ENCODE results near the gene APBB2. TPM values are rescaled to one million over a fixed set of nuclear protein-coding genes. Genes with fewer than 3 reads are reported as not detected.
"Not testable (repeated sequence)": the region's sequence is repeated elsewhere in the genome, so short reads cannot be mapped to it uniquely, and the experiment has no call there.

APBB2 gene
- total RNA-seq, 1 experiment from 2014 or later = 14.4 TPM

DNA sequence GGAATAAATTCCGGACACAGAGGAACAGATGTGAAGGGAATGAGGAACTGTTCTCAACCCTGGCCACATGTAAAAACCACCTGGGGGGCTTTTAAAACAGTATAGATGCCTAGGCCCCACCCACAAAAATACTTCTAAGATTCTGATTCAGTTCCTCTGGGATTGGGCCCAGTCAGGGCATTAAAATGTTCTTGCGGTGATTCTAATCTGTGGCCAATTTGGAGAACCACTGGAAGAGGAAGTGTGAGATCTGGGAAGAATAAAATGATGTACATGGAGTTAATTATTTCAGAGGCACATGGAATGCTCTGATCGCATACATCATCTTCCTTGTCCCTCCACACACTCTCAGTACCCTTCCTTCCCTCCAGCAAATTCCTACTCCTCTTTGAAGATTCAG is 192.2 kb downstream of the APBB2 start:
- DNase-seq (ENCODE audit: low spot score) = no peak

DNA sequence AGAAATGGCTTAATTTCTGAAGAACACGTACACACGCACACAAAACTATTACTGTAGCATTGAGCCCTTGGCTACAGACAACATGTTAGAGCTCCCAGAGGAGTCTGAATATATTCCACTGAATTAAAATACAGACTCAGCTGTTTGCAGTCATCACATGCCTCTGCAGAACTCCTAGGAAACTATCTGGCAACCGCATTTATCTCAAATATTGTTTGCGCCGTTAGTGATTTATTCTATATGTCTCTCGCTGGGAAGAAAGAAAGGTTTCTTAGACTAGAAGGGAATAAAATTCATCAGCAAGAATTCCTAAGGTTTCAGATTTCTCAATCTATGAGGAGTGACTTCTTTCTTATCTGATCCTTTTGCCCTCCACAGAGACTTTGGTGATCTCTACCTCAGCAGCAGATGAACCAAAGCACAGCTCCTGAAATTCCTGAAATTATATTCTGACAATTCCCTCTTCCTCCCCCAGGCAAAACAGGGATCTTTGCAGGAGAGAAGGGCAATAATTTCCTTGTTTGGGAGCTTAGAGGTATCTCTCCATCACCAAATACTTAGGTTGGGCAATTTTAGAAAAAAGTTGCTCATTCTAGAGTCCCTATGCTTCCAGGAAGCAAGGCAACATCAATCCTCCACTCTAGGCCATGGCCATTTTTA is 199.2 kb downstream of the APBB2 start:
- DNase-seq (ENCODE audit: low spot score) = no peak

DNA sequence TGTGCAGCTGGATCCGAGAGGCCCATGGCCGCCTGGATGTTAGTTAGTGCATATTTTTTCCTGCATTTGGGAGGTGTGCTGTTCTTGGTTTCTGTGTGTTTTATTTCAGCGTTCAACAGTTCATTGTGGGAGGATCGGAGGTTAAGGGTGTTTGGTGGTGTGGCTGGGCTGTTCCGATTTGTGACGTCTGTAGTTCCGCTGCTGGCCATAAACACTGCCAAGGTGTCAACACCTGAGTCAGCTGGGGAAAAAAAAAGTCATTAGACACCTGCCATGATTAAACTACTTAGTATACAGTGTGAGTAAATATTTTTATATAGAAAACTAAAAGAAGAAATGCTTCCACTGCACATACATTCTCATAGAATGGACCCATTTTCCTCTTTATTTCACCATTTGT is 200.2 kb downstream of the APBB2 start:
- DNase-seq (ENCODE audit: low spot score) = no peak

DNA sequence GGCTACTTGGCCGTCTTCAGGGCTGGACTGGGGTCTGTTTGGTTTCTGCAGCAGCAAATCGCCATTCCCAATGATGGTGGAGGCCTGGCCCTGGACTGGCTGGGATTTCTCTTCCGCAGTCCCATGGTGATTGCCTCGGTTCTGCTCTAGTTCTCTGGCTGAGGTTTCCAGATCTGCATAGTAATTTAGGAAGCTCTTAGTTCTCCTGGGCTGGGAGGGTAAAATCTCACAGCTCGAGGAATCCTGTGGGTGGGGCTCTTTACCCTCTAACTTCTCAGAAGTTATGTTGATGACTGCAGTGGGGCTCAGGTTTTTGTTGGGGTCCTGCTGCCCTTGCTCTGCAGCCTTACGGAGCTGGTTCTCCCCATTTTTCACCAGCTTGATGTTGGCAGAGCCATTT is 200.6 kb downstream of the APBB2 start:
- DNase-seq (ENCODE audit: low spot score) = no peak

DNA sequence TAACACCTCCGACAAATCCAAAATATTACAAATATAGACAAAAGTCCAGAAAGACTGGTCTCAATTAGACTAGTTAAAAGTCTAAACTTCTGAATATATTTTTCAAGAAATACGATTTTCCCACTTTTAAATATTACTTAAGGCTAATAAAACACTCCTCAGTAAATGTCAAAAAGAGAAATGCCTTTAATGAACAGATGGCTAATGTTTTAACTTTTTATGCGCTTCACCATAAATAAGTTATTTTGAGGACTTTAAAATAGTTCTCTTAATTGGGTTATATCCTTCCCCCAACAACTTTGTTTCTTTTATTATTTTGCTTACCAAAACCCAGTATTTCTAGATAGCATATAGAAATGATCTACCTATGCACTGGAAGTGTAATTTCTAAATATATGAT is 201.4 kb downstream of the APBB2 start:
- no peak for DNase-seq (ENCODE audit: low spot score)

DNA sequence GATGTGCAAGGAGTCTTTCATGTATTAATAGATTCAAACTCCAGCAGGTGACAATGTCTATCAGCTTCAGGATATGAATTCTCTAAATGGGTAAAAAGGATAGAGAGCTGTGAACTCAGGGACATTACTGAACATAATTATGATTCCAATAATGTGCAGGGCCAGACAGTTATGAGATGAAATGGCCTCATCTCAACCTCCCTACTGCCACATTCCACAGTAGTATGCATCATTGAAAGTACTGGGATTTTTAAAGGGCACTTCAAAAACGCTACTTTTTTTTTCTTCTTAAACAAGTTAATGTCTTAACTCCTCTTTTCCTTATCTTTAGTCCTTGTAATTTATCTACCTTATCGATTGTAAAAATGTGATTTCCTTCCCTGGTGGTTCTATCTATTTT is 202.0 kb downstream of the APBB2 start:
- DNase-seq (ENCODE audit: low spot score) = no peak

DNA sequence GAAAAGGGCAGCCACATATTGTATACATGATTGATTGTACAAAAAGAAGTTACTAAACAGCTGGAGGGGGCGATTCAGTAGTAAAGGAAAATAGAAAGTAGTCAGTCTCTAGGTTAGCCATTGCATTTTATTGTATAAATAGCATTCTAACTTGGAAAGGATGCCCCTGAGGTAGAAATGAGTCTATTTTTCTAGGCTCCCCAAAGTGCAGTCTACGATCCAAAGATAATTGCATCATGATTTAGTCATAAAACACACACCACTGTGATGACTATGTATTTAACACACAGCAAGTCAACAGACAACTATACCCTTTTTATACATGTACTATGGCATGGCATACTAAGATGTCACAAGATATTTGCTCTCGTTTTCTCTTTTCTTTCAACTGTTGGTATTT is 204.9 kb downstream of the APBB2 start:
- no peak for DNase-seq (ENCODE audit: low spot score)

DNA sequence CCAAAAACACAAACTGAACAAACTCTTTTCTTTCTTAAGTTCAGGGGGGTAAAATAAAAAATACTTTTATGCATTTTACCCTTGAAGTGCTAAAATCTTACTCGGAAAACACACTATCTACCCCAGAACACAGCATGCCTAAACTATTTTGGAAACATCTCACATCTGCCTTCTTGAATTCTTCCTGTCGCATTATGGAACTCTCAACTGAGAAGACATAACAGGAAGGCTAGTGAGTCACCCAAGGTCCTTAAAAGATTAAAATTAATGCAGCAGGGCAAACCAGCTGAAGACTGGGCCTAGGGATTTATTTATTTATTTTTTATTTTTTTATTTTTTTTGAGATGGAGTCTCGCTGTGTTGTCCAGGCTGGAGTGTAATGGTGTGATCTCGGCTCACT is 208.2 kb downstream of the APBB2 start:
- no peak for DNase-seq (ENCODE audit: low spot score)

DNA sequence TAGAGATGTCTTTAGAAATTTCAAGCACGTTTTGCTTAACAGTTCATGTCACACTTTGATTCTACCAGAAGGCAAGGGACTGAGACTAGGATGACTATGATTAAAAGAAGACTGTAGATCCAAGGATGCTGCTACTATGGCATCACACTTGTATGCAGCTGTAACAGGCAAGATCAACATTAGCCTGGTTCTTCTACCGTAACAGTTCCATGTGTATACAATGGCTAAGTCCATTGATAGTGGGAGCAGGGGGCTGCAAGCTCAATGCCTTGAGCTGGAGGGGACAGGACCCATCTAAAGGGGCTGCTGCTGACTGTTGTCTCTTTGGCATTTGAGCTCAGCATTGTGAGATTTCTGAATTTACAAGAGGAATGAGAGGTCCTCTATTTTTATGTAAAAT is 212.0 kb downstream of the APBB2 start:
- no peak for DNase-seq (ENCODE audit: low spot score)

DNA sequence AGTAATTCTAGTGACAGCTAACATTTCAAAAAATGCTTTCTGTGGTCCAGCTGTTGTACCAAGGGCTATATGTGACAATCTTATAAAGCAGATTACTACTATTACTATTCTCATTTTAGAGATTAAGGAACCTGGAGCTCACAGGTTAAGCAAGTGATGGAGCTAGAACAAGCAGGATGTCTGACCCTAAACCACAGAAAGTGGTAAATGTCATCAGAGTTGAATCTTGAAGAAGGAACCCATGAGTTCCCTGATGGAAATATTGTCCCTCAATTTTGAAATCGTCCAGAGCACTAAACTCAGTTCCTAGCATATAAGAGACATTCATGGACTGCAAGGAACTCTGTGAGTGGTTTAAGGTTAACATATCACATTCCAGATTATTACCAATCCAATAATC is 214.0 kb downstream of the APBB2 start:
- DNase-seq (ENCODE audit: low spot score) = no peak

DNA sequence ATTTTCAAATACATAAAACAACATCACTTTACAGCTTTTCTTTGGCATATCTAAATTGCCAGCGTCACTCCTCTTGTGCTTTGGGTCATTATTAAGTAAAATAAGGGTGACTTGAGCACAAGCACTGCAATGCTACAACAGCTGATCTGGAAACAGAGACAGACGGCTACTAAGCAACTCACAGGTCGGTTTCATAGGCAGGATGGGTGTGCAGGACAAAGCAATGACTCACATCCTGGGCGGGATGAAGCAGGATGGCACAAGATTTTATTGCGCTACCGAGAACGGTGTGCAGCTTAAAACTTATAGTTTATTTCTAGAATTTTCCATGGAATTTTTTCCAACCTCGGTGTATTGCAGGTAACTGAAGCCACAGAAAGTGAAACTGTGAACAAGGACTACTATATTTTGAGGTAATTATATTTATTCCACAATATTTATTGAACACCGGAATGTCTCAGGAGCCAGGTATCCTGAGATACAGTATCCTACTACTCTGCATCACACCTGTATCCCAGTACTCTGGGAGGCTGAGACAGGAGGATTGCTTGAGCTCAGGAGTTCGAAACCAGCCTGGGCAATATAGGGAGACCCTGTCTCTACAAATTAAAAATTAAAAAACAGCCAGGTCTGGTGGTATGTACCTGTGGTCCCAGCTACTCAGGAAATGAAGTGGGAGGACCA is 215.5 kb downstream of the APBB2 start:
- DNase-seq (ENCODE audit: low spot score) = peak; percentile 76

DNA sequence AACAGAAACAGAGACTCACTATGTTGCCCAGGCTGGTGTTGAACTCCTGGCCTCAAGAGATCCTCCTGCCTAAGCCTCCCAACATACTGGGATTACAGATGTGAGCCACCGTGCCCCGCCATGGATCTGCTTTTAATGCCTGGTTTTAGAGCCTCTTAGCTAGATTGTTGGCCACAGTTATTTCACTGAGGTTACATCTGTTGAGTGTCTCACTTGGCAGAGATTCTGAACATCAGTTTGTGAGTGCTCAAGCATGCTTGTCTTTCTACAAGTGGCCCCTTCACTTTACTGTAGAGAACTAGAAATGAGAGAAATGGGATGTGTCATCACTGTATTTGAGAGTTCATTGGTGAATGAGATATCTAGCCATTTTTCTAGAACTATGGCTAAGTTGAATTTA is 218.5 kb downstream of the APBB2 start:
- no peak for DNase-seq (ENCODE audit: low spot score)

DNA sequence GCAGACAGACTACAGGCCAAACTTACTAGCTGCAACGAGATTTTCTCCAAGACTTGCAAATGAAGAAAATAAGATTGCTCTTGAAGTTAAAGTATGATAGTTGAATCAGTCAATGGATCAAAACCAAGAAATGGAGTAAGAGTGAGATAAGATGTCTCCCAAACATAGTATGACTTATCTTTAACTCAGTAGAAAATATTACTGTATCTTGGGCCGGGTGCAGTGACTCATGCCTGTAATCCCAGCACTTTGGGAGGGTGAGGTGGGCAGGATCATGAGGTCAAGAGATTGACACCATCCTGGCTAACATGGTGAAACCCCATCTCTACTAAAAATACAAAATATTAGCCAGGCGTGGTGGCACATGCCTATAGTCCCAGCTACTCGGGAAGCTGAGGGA is 220.0 kb downstream of the APBB2 start:
- not testable (repeated sequence) for DNase-seq (ENCODE audit: low spot score)

DNA sequence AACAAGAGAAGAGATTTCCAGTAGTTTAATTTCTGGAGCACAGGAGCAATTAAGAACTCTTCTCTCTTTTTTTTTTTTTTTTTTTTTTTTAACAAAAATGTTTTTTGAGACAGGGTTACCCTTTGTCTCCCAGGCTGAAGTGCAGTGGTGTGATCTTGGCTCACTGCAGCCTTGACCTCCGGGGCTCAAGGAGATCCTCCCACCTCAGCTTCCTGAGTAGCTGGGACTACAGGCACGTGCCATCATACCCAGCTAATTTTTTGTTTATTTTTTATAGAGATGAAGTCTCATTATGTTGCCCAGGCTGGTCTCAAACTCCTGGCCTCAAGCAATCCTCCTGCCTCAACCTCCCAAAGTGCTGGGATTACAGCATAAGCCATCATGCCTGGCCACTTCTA is 221.0 kb downstream of the APBB2 start:
- DNase-seq (ENCODE audit: low spot score) = not testable (repeated sequence)

DNA sequence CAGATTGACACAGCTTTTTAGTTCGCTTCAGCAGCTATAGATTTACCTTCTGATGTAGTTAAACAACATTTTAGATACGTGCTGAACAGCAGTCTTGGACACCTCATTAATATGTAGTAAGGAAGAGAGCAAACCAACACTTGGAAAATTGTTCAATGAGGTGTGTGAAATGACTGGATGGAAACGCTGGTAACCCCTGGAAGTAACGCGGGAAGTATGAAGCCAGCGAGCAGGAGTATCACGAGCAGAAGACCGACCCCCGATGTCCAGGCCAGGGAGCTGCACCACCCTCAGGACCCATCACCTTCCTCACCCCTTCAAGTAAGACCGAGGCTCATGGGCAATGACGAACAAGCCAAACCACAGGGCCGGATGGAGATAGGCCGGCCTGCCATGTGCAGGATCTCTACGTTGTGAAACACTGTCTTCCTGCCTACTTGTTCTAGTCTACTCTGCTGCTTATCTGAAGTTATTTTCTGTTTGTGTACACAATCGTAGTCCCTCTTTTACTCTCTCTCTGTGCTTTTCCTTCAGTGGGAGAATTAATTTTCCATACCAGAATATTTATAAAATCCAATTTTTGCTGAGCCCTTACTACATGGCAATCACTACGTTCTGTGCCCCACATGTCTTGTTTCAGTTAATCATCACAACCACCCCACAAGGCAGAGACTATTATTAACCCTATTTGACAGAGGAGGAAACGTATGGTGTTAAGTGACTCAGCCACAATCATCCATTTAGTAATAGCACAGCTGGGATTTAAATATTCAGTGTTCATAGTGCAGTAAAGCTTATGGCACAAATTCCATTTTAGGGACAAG is 221.7 kb downstream of the APBB2 start:
- no peak for DNase-seq (ENCODE audit: low spot score)

DNA sequence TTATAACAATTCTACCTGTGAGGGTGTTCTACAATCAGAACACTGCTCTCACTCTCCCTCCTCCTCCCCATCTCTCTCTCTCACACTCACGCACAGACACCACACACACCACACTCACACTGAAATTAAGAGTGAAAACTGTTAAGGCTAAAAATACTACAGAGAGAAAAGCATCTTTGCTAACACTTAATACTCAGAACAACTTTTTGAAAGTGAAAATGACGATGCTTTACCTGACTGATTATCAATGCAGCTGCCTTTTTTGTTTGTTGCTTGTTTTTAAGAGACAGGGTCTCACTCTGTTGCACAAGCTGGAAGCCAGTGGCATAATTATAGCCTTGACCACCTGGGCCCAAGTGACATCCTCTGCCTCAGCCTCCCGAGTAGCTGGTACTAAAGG is 222.4 kb downstream of the APBB2 start:
- DNase-seq (ENCODE audit: low spot score) = no peak

DNA sequence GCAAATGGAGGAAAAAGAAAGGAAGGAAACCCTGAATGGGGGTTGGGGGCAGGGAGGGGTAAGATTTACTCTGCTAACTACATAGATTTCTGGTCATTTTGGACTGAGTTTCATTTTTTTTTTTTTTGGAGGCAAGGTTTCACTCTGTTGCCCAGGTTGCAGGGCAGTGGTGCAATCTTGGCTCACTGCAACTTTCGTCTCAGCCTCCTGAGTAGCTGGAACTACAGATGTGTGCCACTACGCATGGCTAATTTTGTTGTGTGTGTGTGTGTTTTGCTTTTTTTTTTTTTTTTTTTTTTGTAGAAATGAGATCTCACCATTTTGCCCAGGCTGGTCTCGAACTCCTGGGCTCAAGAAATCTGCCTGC is 223.5 kb downstream of the APBB2 start:
- DNase-seq (ENCODE audit: low spot score) = no peak

DNA sequence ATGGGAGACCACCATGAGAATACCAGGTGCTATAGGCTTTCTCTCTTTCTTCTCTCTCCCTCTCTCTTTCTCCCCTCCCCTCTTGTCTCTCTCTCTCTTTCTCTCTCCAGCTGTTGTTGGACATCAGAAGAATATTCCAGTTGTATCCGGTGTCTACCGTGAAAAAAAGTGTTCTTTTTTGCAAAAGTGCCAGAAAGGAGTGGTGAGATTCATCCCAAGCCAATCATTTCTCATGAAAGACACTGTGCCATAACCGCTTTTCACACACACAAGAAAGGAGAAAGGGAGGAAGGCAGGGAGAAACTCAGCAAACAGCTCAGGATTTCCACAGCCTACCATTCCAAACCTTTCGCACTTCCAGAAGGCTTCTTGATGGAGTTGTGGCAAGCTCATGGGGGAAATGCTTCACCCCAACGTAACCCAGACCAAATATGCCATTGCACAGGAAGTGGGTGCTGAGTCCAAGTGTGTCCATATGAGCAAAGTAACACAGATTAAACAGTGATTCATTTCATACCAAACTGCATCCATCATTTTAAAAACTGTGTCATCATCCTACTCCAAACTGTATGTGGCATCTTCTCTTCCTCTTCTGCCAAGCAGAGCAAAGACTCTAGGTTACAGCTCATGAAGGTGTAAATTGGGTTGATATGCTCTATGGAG is 224.0 kb downstream of the APBB2 start:
- DNase-seq (ENCODE audit: low spot score) = peak; percentile 10

DNA sequence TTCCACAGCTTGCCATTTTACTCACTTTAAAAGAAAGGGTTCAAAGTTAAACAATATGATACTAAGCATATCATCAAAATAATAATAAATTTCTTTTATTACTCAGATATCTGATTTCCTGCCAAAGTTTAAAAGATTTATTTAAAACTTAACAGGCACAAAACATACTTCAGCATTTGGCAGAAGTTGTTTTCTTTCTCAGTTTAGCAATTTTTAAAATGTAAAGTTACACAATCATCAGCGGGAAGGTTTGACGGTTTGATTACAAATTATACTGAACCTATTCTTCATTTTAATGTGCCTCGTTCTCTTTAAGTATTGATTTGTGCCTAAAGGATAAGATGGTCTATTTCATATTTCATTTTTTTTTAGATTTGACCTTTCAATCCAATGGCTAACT is 227.2 kb downstream of the APBB2 start:
- DNase-seq (ENCODE audit: low spot score) = no peak

DNA sequence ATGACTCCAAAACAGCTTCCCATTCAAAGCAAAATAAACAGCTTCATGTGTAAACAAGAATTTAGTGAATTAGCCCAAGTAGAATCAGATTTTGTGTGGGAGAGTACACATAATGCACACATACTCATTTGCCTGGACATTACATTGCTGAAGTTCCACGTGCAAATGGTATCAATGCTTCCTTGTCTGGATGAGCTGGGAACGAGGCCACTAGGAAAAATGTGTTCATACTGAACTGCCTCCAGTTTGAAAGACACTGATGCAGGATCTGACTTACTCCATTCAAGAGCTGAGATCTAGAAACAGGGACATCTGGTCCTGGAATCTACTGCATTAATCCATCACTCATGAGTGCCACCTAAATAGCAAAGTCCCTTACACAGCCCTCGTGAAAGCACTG is 228.0 kb downstream of the APBB2 start:
- DNase-seq (ENCODE audit: low spot score) = no peak

DNA sequence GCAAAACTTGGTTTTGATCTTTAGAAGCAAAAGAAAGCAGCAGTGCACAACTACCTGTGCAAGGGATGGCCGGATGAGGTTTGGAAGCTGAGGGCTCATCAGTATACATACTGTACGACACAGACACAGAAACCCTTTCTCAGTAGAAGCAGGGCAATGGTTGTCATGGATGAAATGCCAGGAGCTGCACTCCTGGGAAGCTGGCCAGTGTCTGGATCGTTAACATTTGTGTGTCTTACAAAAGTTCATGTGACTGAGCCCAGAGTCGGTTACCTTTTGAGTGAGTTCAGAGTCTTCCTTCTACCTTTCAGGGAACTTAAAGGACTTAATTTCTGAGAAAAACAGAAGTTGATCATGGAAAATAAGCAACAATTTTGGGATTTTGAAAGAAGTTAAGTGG is 230.3 kb downstream of the APBB2 start:
- no peak for DNase-seq (ENCODE audit: low spot score)

DNA sequence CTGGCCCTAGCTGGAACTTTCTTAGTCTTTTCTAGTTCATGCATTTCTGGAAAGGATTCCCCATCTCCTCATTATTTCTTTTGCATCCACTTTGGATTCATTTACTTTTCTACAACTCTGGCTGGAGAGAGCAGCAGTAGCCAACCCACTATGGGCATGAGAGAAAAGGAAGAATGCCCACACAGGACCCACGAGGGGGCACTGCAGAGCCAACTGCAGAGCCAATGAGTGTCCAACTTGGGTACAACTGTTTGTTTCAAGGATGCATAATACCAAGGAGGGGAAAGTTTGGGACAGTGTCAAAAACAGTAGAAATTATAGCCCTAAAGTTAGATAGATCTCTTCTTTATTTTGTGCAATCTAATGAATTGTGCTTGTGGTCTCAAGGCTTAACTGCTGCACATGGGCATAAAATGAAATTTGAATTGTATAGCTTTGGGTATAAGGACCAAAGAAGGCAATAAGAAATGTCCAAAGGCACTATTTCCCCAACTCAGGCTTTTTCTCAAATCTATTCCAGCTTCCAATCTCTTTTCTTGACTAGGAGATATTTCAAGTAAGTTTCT is 233.9 kb downstream of the APBB2 start:
- DNase-seq (ENCODE audit: low spot score) = peak; percentile 25

Data from HT-29 (cell line).